ENCODE results near the gene AQP12A.

- no peak for TF ChIP-seq EZH2 (IDR thresholded peaks at IDR 0.05; ENCODE audit: low read length)
- TF ChIP-seq, protein P1, sequence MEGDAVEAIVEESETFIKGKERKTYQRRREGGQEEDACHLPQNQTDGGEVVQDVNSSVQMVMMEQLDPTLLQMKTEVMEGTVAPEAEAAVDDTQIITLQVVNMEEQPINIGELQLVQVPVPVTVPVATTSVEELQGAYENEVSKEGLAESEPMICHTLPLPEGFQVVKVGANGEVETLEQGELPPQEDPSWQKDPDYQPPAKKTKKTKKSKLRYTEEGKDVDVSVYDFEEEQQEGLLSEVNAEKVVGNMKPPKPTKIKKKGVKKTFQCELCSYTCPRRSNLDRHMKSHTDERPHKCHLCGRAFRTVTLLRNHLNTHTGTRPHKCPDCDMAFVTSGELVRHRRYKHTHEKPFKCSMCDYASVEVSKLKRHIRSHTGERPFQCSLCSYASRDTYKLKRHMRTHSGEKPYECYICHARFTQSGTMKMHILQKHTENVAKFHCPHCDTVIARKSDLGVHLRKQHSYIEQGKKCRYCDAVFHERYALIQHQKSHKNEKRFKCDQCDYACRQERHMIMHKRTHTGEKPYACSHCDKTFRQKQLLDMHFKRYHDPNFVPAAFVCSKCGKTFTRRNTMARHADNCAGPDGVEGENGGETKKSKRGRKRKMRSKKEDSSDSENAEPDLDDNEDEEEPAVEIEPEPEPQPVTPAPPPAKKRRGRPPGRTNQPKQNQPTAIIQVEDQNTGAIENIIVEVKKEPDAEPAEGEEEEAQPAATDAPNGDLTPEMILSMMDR (optimal IDR thresholded peaks at IDR 0.05 in 1 of 3, IDR thresholded peaks at IDR 0.05 in 1 of 3, conservative IDR thresholded peaks at IDR 0.05 in 1 of 3; ENCODE audit: extremely low read depth in 1 of 3, insufficient read depth in 2 of 3, low read length in 3 of 3), result no peak
These were observed 28.2 kb downstream of the AQP12A start for GRCh38 chr2:240719676-240720545.
